NCI-H82 treated with DMSO at 0.1 percent for 48 hours (cell line): ENCODE results near the gene RBM27.
A peak's percentile ranks its signal among the peaks of the same experiment; 100 is the strongest.
"Not testable (repeated sequence)": the region's sequence is repeated elsewhere in the genome, so short reads cannot be mapped to it uniquely, and the experiment has no call there.

Experiments
- DNase-seq: peaks from one replicate; lab custom pipeline; 2025; ENCODE audit not compliant: unreplicated experiment; lab: John Stamatoyannopoulos, UW

The RBM27 gene, protein sequence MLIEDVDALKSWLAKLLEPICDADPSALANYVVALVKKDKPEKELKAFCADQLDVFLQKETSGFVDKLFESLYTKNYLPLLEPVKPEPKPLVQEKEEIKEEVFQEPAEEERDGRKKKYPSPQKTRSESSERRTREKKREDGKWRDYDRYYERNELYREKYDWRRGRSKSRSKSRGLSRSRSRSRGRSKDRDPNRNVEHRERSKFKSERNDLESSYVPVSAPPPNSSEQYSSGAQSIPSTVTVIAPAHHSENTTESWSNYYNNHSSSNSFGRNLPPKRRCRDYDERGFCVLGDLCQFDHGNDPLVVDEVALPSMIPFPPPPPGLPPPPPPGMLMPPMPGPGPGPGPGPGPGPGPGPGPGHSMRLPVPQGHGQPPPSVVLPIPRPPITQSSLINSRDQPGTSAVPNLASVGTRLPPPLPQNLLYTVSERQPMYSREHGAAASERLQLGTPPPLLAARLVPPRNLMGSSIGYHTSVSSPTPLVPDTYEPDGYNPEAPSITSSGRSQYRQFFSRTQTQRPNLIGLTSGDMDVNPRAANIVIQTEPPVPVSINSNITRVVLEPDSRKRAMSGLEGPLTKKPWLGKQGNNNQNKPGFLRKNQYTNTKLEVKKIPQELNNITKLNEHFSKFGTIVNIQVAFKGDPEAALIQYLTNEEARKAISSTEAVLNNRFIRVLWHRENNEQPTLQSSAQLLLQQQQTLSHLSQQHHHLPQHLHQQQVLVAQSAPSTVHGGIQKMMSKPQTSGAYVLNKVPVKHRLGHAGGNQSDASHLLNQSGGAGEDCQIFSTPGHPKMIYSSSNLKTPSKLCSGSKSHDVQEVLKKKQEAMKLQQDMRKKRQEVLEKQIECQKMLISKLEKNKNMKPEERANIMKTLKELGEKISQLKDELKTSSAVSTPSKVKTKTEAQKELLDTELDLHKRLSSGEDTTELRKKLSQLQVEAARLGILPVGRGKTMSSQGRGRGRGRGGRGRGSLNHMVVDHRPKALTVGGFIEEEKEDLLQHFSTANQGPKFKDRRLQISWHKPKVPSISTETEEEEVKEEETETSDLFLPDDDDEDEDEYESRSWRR

DNA sequence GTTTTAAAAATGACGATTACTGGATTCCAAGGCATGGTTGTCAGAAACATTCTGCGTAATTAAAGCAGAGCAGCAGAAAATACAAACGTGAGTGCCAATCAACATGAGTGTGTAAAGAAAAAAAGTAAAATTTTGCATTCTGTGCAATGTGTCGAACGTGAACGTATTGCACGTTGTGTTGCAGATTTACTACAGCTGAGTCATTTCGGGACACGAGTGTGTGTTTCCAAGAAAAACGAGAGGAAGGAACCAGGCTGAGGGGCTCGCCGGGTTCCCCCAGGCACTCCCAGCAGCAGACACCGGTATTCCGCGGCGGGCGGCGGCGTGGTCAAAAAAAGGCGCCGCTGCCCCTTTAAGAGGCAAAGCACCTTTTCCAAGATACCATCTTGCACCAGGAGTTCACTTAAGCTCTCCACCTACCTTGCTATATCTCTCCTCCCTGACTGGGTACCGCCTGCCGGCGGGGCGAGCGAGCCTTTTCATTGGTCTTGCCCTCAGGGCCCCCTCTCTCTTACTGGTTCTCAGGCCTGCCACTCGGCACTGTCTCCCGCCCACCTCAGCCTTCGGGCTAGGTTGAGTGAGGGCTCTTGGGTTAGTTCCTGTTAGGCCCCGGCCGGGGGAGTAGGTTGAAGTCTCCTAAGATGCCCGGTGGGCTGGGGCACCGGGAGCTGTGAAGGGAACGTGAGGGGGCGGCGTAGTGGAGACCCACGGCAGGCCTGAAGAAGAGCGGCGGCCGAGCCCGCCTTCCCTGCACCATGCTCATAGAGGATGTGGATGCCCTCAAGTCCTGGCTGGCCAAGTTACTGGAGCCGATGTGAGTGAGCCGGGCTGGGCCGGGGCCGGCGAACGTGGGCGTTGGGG is at the start of gene RBM27:
RBM27 (plus strand) TSS at position 595 of the 861 bp plus-strand sequence; CDS start at position 756, 161 bp downstream.
- peak; percentile 98 for DNase-seq

DNA sequence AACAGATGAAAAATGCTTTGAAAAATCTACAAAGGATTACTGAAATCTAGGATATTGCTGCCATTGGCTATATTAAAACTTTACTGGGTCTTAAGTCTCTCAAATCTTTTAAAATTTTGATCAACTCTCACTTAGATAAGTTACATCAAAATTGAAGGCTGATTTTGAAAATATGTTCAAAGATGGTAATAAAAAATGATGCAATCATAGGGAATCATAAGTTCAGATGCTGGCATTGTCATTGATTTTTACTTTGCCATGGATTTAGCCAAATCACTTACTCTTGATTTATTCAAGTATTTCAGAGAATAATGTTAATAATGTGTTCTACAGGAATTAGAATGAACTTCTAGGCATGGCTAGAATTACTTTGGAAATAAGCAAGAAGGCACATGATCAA is 45.1 kb upstream of the RBM27 start:
- no peak for DNase-seq

DNA sequence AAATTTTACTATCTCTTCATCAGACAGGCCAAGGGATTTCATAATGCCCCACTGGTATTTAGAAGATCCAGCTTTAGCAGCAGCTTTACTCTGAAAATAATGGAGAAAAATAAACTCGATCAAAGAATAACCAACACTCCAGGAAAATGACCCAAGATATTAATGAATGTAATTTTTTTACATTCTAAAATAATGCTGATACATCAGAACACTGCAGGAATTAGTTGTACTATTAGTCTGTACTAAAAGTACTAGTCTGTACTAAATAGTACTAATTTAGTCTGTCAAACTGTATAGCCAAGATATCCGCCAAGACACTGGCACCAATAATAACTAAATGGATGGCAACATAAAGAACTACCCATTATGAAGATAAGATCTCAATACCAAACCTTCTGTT is 39.0 kb upstream of the RBM27 start:
- no peak for DNase-seq

DNA sequence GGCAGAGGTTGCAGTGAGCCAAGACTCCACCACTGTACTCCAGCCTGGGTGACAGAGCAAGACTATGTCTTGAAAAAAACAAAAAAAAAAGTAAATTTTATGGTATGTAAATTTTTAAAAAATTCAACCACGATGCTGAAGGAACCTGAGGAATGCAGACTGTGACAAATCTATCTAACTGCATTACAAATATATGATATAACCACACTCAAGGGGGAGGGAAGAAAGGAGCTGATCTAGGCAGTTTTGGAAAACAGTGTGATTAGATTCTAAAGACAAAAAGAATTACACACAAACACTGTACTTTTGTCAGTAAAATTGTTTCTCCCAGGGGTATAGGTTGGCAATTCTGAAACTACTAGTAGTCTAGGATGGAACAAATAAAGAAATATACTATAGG is 37.9 kb upstream of the RBM27 start:
- no peak for DNase-seq

DNA sequence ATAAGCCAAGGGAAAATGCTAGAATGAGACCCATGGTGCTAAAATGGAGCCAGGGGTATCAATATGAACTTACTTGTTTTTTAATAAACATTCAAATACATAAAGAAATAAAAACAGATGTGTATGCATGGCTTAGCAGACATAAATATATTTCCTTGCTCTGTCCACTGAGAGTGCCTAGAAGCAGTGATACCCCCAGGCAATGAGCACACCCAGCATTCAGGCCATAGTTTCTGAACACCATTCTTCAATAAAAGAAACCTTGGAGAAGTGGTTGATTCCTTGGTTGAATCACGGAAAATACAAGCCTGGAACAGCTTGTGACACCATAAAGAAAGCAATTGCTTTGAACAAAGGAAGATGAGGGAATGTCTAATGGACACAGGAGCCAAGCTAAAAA is 37.5 kb upstream of the RBM27 start:
- DNase-seq = no peak

DNA sequence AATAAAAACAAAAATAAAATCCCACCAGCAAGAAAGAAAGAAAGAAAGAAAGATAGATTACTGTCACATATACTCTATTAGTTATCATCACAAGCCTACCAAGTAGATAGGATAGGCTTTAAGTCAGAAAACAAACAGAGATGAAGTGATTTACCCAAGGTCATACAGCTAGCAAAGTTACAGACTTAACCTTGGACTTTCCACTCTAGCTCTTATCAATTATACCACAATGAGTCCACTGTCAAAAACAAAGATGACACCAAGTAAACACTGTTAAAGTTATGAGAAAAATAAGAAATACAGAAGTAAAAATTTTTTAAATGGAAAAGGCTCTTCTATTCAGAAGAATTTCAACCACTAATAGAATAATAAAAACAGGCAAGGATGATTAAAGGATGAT is 34.3 kb upstream of the RBM27 start:
- no peak for DNase-seq

DNA sequence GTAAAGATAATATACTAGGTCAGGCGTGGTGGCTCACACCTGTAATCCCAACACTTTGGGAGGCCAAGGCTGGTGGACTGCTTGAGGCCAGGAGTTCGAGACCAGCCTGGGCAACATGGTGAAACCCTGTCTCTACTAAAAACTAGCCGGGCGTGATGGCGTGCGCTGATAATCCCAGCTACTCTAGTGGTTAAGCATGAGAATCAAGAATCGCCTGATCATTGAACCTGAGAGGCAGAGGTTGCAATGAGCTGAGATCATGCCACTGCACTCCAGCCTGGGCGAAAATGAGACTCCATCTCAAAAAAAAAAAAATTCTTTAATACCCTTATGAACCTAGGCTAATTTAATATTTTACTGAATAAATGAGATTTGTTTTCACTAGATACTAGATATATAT is 30.4 kb upstream of the RBM27 start:
- DNase-seq = not testable (repeated sequence)

DNA sequence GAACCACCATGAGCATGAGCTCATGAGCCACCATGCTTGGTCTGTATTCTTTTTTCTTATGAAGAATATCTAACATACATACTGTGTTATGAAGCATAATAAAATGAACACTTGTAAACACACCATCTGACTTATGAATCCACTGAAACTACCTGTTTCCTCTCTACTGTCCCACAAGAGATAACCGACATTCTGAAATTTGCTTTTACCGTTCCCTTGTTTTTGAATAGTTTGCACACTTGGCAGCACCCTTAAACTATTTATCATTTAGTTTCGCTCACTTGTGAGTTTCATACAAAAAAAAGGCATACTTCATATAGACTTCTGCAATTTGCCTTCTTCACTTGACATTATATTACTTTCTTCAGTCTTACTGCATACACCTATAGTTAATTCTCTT is 29.8 kb upstream of the RBM27 start:
- DNase-seq = no peak

DNA sequence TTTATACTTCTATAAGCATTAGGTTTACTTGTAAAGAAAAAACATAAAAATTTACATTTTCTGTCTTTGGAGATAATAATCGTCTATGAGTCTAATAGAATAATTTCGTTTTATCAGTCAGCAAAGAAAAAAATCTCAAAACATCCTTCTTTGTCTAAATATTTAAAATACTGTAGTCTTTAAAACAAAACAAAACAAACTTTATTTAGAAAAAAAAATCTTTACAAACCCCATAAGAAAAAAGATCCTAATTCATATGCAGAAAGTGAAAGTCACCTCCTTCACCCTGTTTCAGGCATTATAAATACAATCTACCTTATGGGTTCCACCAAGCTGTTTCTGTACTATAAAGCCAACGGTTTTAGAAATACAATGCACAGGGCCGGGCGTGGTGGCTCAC is 26.6 kb upstream of the RBM27 start:
- no peak for DNase-seq

DNA sequence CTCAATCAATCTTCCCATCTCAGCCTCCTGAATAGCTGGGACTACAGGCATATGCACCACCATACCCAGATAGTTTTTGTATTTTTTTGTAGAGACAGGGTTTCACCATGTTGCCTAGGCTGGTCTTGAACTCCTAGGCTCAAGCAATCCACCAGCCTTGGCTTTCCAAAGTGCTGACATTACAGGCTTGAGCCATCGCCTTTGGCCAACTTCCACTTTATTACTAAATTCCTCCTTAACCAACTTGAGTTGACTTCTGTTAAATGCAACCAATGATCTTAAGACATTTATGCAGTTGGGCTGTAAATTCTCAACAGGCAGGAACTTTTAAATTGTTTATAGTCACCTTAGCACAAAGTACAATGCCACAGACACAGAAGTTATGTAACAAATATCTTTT is 23.7 kb upstream of the RBM27 start:
- DNase-seq = no peak

DNA sequence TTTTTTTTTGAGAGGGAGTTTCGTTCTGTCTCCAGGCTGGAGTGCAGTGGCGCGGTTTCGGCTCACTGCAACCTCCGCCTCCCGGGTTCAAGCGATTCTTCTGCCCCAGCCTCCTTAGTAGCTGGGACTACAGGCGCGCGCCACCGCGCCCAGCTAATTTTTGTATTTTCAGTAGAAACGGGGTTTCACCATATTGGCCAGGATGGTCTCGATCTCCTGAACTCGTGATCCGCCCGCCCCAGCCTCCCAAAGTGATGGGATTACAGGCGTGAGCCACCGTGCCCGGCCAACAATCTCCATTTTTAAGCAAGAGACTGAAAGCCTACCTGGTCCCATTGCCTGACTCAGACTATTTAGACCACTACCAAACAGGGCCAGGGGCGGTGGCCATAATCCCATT is 20.0 kb upstream of the RBM27 start:
- not testable (repeated sequence) for DNase-seq

DNA sequence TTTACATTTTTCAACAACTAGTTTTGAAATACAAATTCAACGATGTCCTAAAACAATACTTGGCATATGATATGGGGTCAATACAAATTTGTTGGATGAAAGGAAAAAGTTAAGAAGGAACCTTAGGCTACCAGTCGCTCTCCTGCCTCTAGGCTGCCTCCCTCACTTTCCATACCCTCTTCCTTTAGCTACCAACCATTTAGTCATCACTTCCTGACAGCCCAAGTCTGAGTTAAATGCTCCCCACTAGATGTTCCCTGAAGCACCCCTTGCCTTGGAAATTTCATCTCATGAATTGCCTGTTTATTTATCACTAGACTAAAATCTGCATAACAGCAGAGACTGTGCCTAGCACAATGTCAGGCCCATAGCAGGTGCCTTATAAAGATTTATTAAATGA is 18.2 kb upstream of the RBM27 start:
- no peak for DNase-seq

DNA sequence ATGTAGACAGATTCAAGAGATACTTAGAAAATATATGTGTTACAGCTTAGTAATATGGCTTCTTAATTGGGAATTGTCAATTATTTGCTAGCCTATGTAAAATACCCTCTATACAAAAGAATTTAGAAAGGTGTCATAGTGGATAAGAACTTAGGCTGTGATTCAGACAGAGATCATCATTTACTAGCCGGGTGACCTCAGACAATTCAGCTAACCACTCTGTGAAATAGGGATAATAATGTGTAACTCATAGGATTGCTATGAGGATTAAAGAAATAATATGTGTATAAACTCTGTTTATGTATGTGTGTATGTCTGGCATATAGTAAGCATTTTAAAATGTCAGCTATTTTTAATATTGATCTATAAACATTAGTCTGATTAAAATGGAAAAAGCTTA is 15.0 kb upstream of the RBM27 start:
- no peak for DNase-seq

DNA sequence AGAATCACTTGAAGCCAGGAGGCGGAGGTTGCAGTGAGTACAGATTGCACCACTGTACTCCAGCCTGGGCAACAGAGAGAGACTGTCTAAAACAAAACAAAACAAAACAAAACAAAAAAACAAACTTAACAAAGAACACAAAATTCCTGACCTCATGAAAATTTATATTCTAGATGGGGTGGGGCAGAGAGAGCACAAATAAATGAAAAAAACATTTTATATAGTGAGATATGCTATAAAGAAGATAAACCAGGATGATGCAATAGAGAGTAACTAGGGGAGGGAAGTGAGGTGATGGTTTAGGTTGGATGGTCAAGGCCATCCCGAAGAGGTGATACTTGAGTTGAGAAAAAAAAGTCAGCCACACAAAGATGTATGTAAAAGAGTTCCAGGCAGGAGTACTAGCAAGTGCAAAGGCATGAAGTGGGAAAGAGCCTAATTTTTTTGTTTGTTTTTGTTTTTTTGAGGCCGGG is 10.8 kb upstream of the RBM27 start:
- no peak for DNase-seq

DNA sequence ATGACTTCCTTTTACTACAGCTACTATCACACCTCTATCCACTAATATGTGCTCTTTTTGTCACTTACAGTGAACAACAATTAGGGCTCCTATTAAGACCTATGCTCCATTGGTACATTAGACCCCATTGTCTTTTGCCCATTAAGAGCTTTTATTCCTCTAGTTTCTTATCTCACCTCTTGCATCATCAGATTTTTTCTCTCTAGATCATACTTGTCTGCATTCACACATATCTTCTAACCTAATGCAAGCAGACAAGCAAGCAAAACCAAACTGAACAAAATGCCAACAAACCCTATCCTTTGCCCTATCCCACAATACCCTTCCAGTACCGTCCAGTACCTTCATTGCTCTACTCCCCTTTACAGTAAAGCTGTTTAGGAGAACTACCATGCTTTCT is 10.1 kb upstream of the RBM27 start:
- no peak for DNase-seq

DNA sequence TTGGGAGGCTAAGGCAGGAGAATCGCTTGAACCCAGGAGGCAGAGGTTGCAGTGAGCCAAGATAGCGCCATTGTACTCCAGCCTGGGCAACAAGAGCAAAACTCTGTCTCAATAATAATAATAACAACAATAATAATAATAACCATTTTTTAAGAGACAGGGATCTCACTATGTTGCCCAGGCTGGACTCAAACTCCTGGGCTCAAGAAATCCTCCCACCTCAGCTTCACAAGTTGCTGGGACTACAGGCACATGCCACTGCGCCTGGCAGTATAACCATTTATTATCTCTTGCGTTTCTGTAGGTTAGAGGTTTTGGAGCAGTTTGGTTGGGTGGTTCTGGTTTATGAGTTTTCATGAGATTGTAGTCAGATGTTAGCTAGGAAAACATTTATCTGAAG is 8.4 kb upstream of the RBM27 start:
- DNase-seq = not testable (repeated sequence)

DNA sequence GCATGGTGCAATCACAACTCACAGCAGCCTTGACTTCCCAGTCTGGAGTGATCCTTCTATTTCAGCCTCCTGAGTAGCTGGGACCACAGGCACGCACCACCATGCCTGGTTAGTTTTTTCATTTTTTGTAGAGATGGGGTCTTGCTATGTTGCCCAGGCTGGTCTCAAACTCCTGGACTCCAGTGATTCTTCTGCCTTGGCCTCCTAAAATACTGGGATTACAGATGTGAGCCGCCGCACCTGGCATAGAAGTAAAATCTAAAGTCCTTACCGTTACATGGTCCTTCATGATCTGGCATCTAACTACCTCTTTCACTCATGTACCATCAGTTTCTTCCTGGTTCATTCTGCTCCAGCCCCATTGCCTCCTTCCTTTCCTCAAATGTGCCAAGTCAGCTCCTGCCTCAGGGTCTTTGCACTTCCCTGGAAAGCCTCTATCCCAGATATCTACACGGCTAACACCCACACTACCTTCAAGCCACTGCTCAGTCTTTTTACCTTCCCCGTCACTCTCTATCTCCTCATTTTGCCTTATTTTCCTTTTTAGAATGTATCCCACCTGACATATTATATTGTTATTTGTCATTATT is 6.9 kb upstream of the RBM27 start:
- DNase-seq = no peak

DNA sequence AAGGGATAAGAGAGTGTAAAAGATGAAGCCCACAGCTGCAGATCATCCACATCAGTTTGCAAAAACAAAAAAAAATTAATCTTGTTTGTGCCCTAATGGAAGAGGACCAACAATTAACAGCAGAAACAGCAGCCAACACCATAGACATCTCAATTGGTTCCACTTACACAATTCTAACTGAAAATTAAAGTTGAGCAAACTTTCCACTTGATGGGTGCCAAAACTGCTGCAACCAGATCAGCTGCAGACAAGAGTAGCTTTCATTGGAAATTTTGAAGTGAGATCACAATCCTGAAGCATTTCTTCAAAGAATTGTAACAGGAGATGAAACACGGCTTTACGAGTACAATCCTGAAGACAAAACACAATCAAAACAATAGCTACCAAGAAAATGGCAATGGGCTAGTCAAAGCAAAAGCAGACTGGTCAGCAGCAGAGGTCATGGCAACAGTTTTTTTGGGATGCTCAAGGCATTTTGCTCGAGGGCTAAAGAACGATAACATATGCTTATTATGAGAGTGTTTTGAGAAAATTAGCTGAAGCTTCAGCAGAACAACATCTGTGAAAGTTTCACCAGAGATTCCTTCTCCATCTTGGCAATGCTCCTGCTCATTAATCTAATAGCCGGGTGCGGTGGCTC is 4.1 kb upstream of the RBM27 start:
- no peak for DNase-seq

DNA sequence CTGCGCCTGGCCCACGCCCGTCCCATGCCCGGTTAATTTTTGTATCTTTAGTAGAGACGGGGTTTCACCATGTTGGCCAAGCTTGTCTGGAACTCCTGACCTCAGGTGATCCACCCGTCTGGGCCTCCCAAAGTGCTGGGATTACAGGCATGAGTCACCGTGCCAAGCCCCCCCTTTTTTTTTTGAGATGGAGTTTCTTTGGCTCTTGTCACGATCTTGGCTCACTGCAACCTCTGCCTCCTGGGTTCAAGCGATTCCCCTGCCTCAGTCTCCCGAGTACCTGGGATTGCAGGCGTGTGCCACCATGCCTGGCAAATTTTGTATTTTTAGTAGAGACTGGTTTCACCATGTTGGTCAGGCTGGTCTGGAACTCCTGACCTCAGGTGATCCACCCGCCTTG is 1.6 kb upstream of the RBM27 start:
- DNase-seq = not testable (repeated sequence)

DNA sequence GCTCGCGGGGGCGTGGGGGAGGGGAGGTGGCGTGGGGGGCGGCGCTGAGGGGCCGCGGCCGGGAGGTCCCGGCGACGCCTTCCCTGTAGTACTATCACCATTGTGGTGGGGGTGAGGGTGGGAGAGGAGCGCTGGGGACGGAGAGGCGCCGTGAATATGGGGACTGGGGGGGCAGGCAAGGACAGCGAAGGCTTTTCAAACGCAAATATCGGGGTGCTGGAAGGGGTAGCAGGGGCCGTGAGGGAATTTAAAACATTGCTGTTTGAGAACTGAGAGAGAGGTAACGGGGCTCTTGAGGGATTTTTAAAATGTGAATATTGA is 427 bp downstream of the RBM27 start:
- DNase-seq = no peak
